ENCODE results near the gene HAPLN2.

Gene HAPLN2

DNA sequence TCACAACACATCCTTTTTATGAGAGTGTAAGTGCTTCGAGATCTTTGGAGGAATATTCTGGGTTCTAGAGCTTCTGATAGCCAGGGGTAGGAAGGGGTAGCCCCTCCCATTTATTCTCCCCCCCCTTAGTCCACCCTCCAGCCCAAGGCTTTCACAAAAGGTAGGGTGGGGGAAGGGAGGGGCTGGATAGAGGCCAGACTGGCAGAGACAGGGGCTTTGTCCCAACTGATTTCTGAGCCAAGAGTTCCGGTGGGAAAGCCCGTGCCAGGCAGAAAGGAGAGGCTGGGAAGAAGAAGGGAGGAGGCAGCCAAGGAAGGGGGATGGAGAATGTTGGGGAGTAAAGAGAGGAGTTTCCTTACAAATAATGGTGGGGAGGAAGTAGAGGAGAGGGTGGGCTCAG is 25.8 kb downstream of the HAPLN2 start:
- DNase-seq (ENCODE audit: low spot score) = no peak

GRCh38 chr1:156645666-156646065 is 26.5 kb downstream of the HAPLN2 start:
- DNase-seq (ENCODE audit: low spot score) = no peak

DNA sequence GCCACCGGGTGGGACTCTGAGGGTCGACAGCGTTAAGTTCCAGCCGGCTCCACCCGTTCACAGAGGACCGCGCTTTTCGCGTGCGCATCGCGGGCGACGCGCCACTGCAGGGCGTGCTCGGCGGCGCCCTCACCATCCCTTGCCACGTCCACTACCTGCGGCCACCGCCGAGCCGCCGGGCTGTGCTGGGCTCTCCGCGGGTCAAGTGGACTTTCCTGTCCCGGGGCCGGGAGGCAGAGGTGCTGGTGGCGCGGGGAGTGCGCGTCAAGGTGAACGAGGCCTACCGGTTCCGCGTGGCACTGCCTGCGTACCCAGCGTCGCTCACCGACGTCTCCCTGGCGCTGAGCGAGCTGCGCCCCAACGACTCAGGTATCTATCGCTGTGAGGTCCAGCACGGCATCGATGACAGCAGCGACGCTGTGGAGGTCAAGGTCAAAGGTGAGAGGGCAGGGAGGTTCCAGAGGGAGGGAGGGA is 27.6 kb downstream of the HAPLN2 start:
- no peak for DNase-seq (ENCODE audit: low spot score)

DNA sequence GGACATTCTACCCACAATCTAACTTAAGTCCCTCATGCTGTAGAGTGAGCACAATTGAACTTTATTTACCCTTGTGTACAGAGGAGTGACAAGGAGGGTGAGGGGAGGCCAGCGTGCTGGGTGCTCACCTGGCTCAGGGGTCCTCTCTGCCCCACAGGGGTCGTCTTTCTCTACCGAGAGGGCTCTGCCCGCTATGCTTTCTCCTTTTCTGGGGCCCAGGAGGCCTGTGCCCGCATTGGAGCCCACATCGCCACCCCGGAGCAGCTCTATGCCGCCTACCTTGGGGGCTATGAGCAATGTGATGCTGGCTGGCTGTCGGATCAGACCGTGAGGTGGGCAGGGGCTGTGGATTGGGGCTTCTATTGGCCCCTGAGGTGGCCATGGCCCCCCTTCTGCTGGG is 28.1 kb downstream of the HAPLN2 start:
- no peak for DNase-seq (ENCODE audit: low spot score)

GRCh38 chr1:156648496-156648895 is 29.3 kb downstream of the HAPLN2 start:
- DNase-seq (ENCODE audit: low spot score) = no peak

GRCh38 chr1:156648951-156649350 is 29.7 kb downstream of the HAPLN2 start:
- no peak for DNase-seq (ENCODE audit: low spot score)

DNA sequence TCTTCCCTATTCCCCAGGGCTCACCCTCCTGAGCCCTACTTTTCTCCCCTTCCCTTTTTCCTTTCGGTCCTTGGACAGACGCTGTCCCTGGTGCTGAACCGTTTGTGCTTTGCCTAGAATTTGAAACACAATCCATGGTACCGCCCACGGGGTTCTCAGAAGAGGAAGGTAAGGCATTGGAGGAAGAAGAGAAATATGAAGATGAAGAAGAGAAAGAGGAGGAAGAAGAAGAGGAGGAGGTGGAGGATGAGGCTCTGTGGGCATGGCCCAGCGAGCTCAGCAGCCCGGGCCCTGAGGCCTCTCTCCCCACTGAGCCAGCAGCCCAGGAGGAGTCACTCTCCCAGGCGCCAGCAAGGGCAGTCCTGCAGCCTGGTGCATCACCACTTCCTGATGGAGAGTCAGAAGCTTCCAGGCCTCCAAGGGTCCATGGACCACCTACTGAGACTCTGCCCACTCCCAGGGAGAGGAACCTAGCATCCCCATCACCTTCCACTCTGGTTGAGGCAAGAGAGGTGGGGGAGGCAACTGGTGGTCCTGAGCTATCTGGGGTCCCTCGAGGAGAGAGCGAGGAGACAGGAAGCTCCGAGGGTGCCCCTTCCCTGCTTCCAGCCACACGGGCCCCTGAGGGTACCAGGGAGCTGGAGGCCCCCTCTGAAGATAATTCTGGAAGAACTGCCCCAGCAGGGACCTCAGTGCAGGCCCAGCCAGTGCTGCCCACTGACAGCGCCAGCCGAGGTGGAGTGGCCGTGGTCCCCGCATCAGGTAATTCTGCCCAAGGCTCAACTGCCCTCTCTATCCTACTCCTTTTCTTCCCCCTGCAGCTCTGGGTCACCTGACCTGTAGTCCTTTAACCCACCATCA is 33.1 kb downstream of the HAPLN2 start:
- no peak for DNase-seq (ENCODE audit: low spot score)

- no peak for DNase-seq (ENCODE audit: low spot score)
Observed at GRCh38 chr1:156652992-156653355, 33.8 kb downstream of the HAPLN2 start.

DNA sequence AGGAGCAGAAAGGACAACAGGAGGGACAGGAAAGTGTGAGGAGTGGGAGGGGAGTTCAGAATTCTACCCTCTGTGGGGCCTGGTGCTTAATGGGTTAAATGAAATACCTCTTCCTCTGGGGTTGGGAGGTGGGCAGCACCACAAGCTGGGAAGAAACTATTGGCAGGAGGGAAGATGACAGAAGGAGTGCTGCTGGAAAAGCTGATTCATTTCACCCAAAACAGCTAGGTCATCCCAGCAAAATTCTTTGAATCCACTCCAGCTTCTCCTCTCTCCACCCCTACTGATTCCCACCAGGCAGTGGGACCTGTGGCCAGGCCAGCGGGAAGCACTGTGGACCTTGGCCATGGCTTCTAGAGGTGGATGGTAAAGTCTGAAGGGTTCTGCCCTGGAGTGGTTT is 35.5 kb downstream of the HAPLN2 start:
- no peak for DNase-seq (ENCODE audit: low spot score)

DNA sequence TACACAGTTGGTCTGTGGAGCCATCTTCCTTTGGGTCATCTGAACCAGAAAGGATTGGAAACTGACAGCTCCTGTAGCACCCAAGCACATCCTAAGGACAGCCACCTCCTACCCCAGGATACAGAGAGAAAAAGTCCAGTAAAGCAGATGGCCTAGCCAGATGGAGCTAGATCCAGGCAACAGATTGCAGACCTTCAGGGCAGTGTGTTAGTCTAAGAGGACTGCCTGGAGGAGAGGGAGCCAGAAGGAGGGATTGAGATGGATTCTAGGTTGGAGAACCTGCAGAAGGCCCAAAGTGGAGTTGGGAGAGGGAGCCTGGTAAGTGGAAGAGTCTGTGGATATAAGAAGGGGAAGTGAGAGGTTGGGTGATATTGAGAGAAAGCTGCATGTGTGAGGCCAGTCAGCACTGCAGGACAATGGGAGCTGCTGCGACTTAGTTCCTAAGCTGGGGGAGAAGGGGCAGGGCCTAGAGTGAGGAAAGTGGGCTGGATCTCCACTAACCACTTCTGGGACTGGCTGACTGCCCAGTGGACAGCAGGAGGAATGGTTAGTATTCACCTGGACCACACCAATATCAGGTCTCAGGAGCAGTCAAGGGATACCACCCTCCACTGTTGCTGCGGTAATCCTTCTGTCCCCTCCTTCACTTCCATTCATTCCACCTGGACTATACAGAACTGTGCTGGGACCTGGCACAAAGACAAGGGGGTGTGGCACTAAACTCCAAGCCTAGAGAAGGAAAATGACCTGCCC is 36.1 kb downstream of the HAPLN2 start:
- DNase-seq (ENCODE audit: low spot score) = no peak

DNA sequence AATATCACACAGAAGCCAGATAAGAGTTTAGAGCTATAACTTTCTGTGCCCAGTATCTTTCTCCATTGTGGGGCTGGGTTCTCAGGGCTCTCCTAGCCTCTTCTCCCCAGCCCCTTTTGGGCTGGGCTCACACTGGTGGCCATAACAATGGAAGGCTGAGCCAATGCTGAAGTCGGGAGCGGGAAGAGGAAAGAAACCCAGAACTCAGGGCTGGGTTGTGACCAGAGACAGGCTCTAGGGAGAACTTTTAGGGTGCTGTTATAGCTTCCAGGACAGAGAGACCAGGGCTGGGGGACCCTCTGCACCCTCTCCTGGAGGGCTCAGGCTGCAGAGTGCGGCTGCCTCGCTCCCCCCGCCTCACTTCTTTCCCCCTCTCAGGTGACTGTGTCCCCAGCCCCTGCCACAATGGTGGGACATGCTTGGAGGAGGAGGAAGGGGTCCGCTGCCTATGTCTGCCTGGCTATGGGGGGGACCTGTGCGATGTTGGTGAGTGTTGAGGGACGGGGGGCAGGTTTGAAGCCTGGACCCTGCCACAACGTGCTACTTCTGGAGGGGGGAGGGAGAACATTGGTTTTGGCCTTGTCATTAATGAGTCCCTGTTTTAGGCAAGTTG is 36.8 kb downstream of the HAPLN2 start:
- DNase-seq (ENCODE audit: low spot score) = no peak

- peak; percentile 70 for DNase-seq (ENCODE audit: low spot score)
Observed at GRCh38 chr1:156656806-156657740, 37.9 kb downstream of the HAPLN2 start.

- DNase-seq (ENCODE audit: low spot score) = no peak
Observed at GRCh38 chr1:156657741-156658319, 38.6 kb downstream of the HAPLN2 start.

- no peak for DNase-seq (ENCODE audit: low spot score)
Observed at GRCh38 chr1:156658496-156658895, 39.3 kb downstream of the HAPLN2 start.

DNA sequence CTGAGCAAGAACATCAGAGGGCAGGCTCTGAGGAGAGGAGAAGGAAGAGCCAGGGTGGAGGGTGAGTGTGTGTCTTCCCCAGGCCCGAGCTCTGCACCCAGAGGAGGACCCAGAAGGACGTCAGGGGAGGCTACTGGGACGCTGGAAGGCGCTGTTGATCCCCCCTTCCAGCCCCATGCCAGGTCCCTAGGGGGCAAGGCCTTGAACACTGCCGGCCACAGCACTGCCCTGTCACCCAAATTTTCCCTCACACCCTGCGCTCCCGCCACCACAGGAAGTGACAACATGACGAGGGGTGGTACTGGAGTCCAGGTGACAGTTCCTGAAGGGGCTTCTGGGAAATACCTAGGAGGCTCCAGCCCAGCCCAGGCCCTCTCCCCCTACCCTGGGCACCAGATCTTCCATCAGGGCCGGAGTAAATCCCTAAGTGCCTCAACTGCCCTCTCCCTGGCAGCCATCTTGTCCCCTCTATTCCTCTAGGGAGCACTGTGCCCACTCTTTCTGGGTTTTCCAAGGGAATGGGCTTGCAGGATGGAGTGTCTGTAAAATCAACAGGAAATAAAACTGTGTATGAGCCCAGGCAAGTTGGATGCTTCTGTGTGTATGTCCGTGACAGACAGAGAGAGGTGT is 39.8 kb downstream of the HAPLN2 start:
- DNase-seq (ENCODE audit: low spot score) = no peak

GRCh38 chr1:156659661-156659987 is 40.4 kb downstream of the HAPLN2 start:
- DNase-seq (ENCODE audit: low spot score) = no peak

DNA sequence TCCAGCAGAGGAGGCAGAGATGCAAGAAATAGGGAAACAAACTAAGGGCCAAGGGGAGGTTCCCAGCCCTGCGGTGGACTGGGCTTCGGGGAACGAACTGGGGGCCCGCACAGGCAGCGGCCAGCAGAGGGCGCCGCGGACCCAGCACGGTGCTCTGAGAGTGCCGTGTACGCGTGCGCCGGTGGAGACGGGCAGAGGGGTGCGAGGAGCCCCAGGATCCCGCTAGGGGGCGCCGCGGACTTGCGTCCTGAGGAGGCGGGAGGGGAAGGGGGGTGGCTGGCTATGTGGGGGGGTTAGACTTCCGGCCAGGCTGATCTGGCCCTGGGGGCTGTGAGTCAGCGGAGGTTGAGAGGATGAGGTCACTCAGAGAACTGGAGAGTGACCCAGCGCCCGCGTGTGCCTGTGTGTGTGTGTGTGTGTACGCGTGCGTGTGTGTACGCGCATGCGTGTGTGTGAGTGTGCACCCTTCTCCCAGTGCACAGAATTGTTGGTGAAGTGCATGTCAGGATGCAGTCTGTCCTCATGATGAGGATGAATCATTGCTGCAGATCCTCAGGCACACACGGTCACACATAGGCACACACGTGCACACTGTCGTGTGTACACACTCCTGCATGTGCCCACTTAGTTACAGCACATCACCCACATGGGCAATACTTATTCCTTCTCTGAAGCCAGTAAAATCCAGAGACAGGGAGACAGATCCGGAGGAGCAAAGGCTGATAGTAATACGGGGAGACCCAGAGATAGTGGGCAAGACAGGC is 41.0 kb downstream of the HAPLN2 start:
- peak; percentile 94 for DNase-seq (ENCODE audit: low spot score)

- DNase-seq (ENCODE audit: low spot score) = no peak
Observed at GRCh38 chr1:156660752-156661112, 41.5 kb downstream of the HAPLN2 start.

DNA sequence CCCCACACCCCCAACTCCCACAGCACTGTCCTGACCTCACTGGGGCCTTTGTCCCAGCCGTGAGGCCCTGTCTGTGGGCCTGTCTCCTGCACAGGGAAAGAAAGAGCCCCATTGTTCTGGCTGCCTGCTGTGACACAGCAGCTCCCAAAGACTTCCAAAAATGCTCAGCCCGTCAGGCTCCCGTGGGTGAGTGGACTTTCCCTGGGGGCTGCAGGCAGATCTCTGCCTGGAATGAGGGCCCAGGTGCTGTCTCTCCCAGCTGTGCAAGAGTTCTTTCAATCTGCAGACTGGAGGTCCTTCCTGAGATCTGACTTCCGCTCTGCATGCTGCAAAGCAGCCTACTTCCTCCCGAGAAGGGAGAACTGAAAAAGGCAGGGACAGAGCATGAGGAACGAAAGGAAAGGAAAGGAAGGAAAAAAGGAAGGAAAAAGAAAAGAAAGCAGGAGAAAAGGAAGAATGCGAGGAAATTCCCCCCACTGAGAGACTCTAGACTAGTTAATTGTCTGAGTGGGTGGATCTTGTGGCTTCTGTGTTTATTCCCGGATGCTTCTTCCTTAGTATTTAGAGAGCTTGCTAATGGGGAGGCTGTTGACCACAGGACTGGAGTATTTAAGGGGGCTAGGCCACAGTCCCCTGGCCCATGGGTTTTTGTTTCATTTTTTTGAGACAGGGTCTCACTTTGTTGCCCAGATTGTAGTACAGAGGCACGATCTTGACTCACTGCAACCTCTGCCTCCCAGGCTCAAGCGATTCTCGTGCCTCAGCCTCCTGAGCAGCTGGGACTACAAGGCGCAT is 43.0 kb downstream of the HAPLN2 start:
- peak; percentile 90 for DNase-seq (ENCODE audit: low spot score)

- DNase-seq (ENCODE audit: low spot score) = no peak
Observed at GRCh38 chr1:156662800-156663055, 43.5 kb downstream of the HAPLN2 start.

All from putamen (tissue), 1 donor.